Measurements from ENCODE around the gene CTAGE1. TPM values are rescaled to one million over a fixed set of nuclear protein-coding genes. Genes with fewer than 3 reads are reported as not detected.
"Not testable (repeated sequence)": the region's sequence is repeated elsewhere in the genome, so short reads cannot be mapped to it uniquely, and the experiment has no call there.

CTAGE1 gene
- polyA plus RNA-seq, 3 donors from 2014 or later: not detected

- H3K27me3 Mint-ChIP-seq (ENCODE audit: low read depth in 3 of 3); H3K36me3 Mint-ChIP-seq; DNase-seq; H3K4me3 Mint-ChIP-seq: not testable (repeated sequence)
- Mint-ChIP-seq H3K27ac (peak overlapping the region in 3 of 6 donors; percentile 14 to 68 (median 28)), H3K9me3 (peaks cover 3 to 24% (median 16%) of the 10 kb centered on the region in 6 donors), H3K4me1 (peaks cover 13 to 22% of the 10 kb centered on the region in 2 donors)
Measured at GRCh38 chr18:22450766-22451165, 33.1 kb upstream of the CTAGE1 start.

GRCh38 chr18:22450318-22450717, 32.6 kb upstream of the CTAGE1 start:
- peaks cover 13 to 22% of the 10 kb centered on the region in 2 donors for H3K4me1 Mint-ChIP-seq
- H3K9me3 Mint-ChIP-seq: peaks cover 3 to 24% (median 16%) of the 10 kb centered on the region in 6 donors
- H3K4me3 Mint-ChIP-seq; H3K36me3 Mint-ChIP-seq; DNase-seq; H3K27me3 Mint-ChIP-seq (ENCODE audit: low read depth in 3 of 3): not testable (repeated sequence)
- H3K27ac Mint-ChIP-seq: peak overlapping the region in 2 of 6 donors; percentile 1 to 28

- not testable (repeated sequence) for H3K27me3 Mint-ChIP-seq (ENCODE audit: low read depth in 3 of 3); DNase-seq; H3K36me3 Mint-ChIP-seq; H3K4me3 Mint-ChIP-seq
- Mint-ChIP-seq H3K27ac (peak overlapping the region in 1 of 6 donors; percentile 15), H3K4me1 (peaks cover 13 to 22% of the 10 kb centered on the region in 2 donors), H3K9me3 (peaks cover 3 to 24% (median 16%) of the 10 kb centered on the region in 6 donors)
Measured at GRCh38 chr18:22449753-22450152, 32.0 kb upstream of the CTAGE1 start.

- Mint-ChIP-seq H3K27ac (no peak overlapping the region), H3K36me3 (peaks cover 0 to 9% (median 0%) of the 10 kb centered on the region in 3 donors), H3K9me3 (peaks cover 3 to 24% (median 16%) of the 10 kb centered on the region in 6 donors), H3K27me3 (ENCODE audit: low read depth in 3 of 3) (peaks cover 0 to 6% (median under 1%) of the 10 kb centered on the region in 3 donors), H3K4me1 (peaks cover 13 to 22% of the 10 kb centered on the region in 2 donors), H3K4me3 (no peak overlapping the region)
- no peak for DNase-seq
Measured at GRCh38 chr18:22448238-22448637, 30.5 kb upstream of the CTAGE1 start.

GRCh38 chr18:22447792-22448191, 30.1 kb upstream of the CTAGE1 start:
- no peak for DNase-seq
- Mint-ChIP-seq H3K4me1 (peaks cover 12 to 18% of the 10 kb centered on the region in 2 donors), H3K27me3 (ENCODE audit: low read depth in 3 of 3) (peaks cover 0 to 6% (median 2%) of the 10 kb centered on the region in 3 donors), H3K27ac (no peak overlapping the region), H3K4me3 (no peak overlapping the region), H3K36me3 (peaks cover 0 to 9% (median 0%) of the 10 kb centered on the region in 3 donors), H3K9me3 (peaks cover 3 to 24% (median 16%) of the 10 kb centered on the region in 6 donors)

GRCh38 chr18:22446911-22447310, 29.2 kb upstream of the CTAGE1 start:
- Mint-ChIP-seq H3K4me3 (no peak overlapping the region), H3K9me3 (peaks cover 3 to 24% (median 16%) of the 10 kb centered on the region in 6 donors), H3K27ac (no peak overlapping the region), H3K4me1 (peaks cover 6 to 10% of the 10 kb centered on the region in 2 donors), H3K27me3 (ENCODE audit: low read depth in 3 of 3) (peaks cover 0 to 6% (median 2%) of the 10 kb centered on the region in 3 donors), H3K36me3 (peaks cover 0 to 9% (median 0%) of the 10 kb centered on the region in 3 donors)
- no peak for DNase-seq

GRCh38 chr18:22446325-22446724, 28.6 kb upstream of the CTAGE1 start:
- no peak for DNase-seq
- peaks cover 3 to 24% (median 16%) of the 10 kb centered on the region in 6 donors for H3K9me3 Mint-ChIP-seq
- peaks cover 0 to 9% (median 0%) of the 10 kb centered on the region in 3 donors for H3K36me3 Mint-ChIP-seq
- H3K27me3 Mint-ChIP-seq (ENCODE audit: low read depth in 3 of 3): peaks cover 0 to 6% (median 2%) of the 10 kb centered on the region in 3 donors
- no peak overlapping the region for H3K4me3 Mint-ChIP-seq
- H3K27ac Mint-ChIP-seq: no peak overlapping the region
- H3K4me1 Mint-ChIP-seq: peaks cover 2 to 5% of the 10 kb centered on the region in 2 donors

GRCh38 chr18:22441638-22442037, 23.9 kb upstream of the CTAGE1 start:
- DNase-seq: no peak

GRCh38 chr18:22439447-22439846, 21.7 kb upstream of the CTAGE1 start:
- Mint-ChIP-seq H3K4me1 (peaks cover 0 to 4% of the 10 kb centered on the region in 2 donors), H3K27me3 (ENCODE audit: low read depth in 3 of 3) (peaks cover 0 to 4% (median 2%) of the 10 kb centered on the region in 3 donors), H3K36me3 (peaks cover 0 to 6% (median 0%) of the 10 kb centered on the region in 3 donors), H3K4me3 (no peak overlapping the region), H3K27ac (no peak overlapping the region), H3K9me3 (no peaks in the 10 kb centered on the region)
- no peak for DNase-seq

More at GRCh38 chr18:22441638-22442037, 23.9 kb upstream of the CTAGE1 start:
- Mint-ChIP-seq H3K27me3 (ENCODE audit: low read depth in 3 of 3) (peaks cover 0 to 4% (median 2%) of the 10 kb centered on the region in 3 donors), H3K36me3 (peaks cover 0 to 6% (median 0%) of the 10 kb centered on the region in 3 donors), H3K4me1 (no peaks in the 10 kb centered on the region), H3K9me3 (peaks cover 0 to 1% (median 0%) of the 10 kb centered on the region in 6 donors), H3K27ac (no peak overlapping the region), H3K4me3 (no peak overlapping the region)

GRCh38 chr18:22436136-22436535, 18.4 kb upstream of the CTAGE1 start:
- DNase-seq: no peak
- Mint-ChIP-seq H3K27ac (no peak overlapping the region), H3K4me3 (no peak overlapping the region), H3K36me3 (peaks cover 0 to 6% (median 3%) of the 10 kb centered on the region in 3 donors), H3K4me1 (peaks cover 1 to 15% of the 10 kb centered on the region in 2 donors), H3K27me3 (ENCODE audit: low read depth in 3 of 3) (peaks cover 0 to 4% (median 1%) of the 10 kb centered on the region in 3 donors), H3K9me3 (no peaks in the 10 kb centered on the region)

GRCh38 chr18:22434973-22435608, 17.4 kb upstream of the CTAGE1 start:
- Mint-ChIP-seq H3K36me3 (peaks cover 0 to 6% (median 3%) of the 10 kb centered on the region in 3 donors), H3K27me3 (ENCODE audit: low read depth in 3 of 3) (peaks cover 0 to 4% (median 1%) of the 10 kb centered on the region in 3 donors), H3K4me1 (peaks cover 10 to 25% of the 10 kb centered on the region in 2 donors), H3K27ac (no peak overlapping the region), H3K9me3 (no peaks in the 10 kb centered on the region), H3K4me3 (no peak overlapping the region)
- no peak for DNase-seq

- H3K27me3 Mint-ChIP-seq (ENCODE audit: low read depth in 3 of 3): peaks cover 0 to 4% (median 1%) of the 10 kb centered on the region in 3 donors
- DNase-seq: no peak
- no peak overlapping the region for H3K27ac Mint-ChIP-seq
- peaks cover 0 to 3% (median 0%) of the 10 kb centered on the region in 3 donors for H3K36me3 Mint-ChIP-seq
- H3K4me3 Mint-ChIP-seq: no peak overlapping the region
- no peaks in the 10 kb centered on the region for H3K9me3 Mint-ChIP-seq
- H3K4me1 Mint-ChIP-seq: peaks cover 21 to 37% of the 10 kb centered on the region in 2 donors
Measured at GRCh38 chr18:22433956-22434355, 16.2 kb upstream of the CTAGE1 start.

GRCh38 chr18:22432657-22433137, 15.0 kb upstream of the CTAGE1 start:
- Mint-ChIP-seq H3K27ac (peak overlapping the region in 2 of 6 donors; percentile 16), H3K4me1 (peaks cover 31 to 48% of the 10 kb centered on the region in 2 donors), H3K27me3 (ENCODE audit: low read depth in 3 of 3) (peaks cover 0 to 6% (median 1%) of the 10 kb centered on the region in 3 donors), H3K4me3 (no peak overlapping the region), H3K36me3 (peaks cover 0 to 3% (median 0%) of the 10 kb centered on the region in 3 donors), H3K9me3 (no peaks in the 10 kb centered on the region)
- DNase-seq: no peak

- H3K27ac Mint-ChIP-seq: peak overlapping the region; percentile 50 to 91 (median 85)
- H3K9me3 Mint-ChIP-seq: no peaks in the 10 kb centered on the region
- peaks cover 0 to 2% (median 1%) of the 10 kb centered on the region in 3 donors for H3K27me3 Mint-ChIP-seq (ENCODE audit: low read depth in 3 of 3)
- H3K4me1 Mint-ChIP-seq: peaks cover 31 to 46% of the 10 kb centered on the region in 2 donors
- DNase-seq: peak; percentile 26 to 35 (median 35)
- H3K36me3 Mint-ChIP-seq: peaks cover 0 to 3% (median 0%) of the 10 kb centered on the region in 3 donors
- H3K4me3 Mint-ChIP-seq: peak overlapping the region; percentile 39 to 74 (median 68)
Measured at GRCh38 chr18:22429564-22429963, 11.8 kb upstream of the CTAGE1 start.
